ENCODE data around the gene HOXA7.
A peak's percentile ranks its signal among the peaks of the same experiment; 100 is the strongest.

HOXA7 gene

DNA sequence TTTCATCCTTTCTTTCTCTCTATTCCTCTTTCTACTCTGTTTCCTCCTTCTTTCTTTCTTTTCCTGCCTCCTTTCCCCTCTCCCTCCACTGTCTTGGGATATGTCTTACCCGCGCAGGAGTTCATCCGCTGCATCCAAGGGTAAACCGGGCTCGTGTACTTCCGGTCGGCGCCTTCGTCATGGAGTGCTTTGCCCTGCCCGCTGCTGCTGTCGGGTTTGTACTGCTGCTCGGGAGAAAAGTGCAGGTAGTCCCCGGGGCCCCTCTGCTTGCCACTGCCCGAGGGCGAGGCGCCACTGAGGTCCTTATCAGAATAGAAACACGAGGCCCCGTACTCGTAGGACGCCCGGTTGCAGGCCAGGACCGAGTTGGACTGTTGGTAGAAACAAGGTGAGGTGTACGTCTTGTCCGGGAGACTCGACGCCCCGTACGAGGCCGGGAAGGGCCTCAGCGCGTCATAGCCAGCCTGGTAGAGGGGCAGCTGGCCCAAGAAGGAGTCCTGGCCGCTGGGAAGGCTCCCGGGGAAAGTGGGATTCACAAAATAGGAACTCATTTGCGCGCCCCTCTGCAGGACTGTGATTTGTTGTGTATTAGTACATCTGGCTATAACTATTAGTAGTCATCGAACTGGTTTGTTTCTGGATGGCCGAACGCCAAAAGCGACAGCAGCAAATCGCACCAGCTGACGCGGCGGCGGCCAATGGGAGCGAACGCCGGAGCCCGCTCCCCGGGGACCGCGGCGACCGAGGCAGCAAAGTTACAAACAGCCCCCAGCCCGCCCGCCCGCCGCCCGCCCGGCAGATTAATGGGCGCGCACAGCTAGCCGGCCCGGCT, 9.1 kb downstream of the HOXA7 start, which contains the start of gene HOXA6:
Gene HOXA6, minus strand, starts transcription at position 576 of the 832 bp plus-strand sequence. Its CDS starts 25 bp downstream, at position 551.
- peak; percentile 51 for DNase-seq (ENCODE audit: low spot score)

GRCh38 chr7:27146491-27147198, 9.8 kb downstream of the HOXA7 start:
- DNase-seq (ENCODE audit: low spot score) = no peak

- no peak for DNase-seq (ENCODE audit: low spot score)
These were observed 10.5 kb downstream of the HOXA7 start for GRCh38 chr7:27145914-27146412.

DNA sequence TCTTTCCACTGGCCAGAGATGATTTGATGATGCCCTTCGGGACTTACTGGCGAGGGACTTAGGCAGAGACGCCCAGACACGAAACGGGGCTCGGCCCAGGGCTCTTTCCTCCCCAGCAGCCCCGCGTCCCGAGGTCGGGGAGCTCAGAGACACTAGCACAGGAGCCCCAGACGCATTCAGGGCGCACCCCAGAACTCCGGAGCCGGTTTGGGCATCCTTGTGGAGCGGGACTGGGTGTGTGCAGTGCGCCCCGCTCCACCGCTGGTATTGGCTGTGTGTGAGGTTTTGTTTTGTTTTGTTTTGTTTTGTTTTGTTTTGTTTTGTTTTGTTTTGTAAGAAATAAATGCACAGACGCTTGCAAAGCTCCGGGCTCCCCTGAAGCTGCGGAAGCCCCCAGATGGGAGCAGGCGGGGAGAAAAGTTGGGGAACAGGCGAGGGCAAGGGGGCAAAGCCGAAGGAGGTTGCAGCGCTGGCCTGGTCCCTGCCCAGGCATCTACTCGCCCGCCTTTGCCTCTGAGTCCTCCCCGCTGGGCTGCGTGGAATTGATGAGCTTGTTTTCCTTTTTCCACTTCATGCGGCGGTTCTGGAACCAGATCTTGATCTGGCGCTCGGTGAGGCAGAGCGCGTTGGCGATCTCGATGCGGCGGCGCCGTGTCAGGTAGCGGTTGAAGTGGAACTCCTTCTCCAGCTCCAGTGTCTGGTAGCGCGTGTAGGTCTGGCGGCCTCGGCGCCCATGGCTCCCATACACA, 11.1 kb downstream of the HOXA7 start:
- DNase-seq (ENCODE audit: low spot score) = no peak

GRCh38 chr7:27144781-27145164, 11.7 kb downstream of the HOXA7 start:
- peak; percentile 19 for DNase-seq (ENCODE audit: low spot score)

- no peak for DNase-seq (ENCODE audit: low spot score)
These were observed 12.3 kb downstream of the HOXA7 start for GRCh38 chr7:27143950-27144780.

DNA sequence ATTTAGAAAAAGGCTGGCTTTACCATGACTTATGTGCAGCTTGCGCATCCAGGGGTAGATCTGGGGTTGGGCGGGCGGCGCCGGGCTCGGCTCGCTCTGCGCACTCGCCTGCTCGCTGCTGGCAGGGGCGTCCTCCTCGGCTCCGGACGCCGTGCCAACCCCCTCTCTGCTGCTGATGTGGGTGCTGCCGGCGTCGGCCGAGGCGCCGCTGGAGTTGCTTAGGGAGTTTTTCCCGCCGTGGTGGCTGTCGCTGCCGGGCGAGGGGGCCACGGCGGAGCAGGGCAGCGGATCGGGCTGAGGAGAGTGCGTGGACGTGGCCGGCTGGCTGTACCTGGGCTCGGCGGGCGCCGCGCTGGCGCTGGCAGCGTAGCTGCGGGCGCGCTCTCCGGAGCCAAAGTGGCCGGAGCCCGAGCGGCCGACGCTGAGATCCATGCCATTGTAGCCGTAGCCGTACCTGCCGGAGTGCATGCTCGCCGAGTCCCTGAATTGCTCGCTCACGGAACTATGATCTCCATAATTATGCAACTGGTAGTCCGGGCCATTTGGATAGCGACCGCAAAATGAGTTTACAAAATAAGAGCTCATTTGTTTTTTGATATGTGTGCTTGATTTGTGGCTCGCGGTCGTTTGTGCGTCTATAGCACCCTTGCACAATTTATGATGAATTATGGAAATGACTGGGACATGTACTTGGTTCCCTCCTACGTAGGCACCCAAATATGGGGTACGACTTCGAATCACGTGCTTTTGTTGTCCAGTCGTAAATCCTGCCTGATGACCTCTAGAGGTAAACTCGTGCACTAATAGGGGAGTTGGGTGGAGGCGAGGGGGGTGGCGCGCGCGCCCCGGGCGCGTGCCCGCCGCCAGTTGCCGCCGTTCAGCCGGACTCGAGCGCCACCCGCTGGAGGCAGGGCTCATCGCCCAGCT, 13.2 kb downstream of the HOXA7 start, which contains the start of gene HOXA5:
Gene HOXA5, minus strand, starts transcription at position 659 of the 927 bp plus-strand sequence. Its CDS starts 74 bp downstream, at position 585.
- peak; percentile 90 for DNase-seq (ENCODE audit: low spot score)

GRCh38 chr7:27142580-27143022, 13.9 kb downstream of the HOXA7 start:
- peak; percentile 15 for DNase-seq (ENCODE audit: low spot score)

DNA sequence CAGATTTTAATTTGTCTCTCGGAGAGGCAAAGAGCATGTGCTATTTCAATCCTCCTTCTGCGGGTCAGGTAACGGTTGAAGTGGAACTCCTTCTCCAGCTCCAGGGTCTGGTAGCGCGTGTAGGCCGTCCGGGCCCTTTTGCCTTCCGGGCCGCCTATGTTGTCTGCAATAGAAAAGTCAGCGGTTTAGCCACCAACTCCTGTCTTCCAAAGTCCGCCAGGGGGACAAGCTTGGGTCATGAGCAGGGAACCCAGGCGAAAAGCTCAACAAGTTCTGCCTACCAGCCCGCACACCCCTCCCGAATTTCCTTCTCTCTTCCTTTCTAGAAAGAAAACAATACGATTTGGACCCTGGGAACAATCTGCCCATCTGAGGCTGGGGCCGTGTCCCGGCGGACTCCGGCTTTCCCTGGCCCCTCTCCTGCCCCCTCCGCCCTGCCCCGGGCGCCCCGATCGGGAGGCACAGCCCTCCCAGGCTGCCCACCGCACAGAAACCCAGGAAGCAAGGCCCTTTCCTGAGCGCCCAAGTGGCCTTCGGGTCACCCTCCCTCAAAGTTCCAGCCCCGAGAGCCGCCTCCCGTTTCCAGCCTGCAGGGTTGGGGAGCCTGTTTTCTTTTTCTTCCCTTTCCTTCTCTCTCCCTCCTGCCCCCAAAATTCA, 14.4 kb downstream of the HOXA7 start:
- peak; percentile 40 for DNase-seq (ENCODE audit: low spot score)

- DNase-seq (ENCODE audit: low spot score) = no peak
These were observed 15.1 kb downstream of the HOXA7 start for GRCh38 chr7:27141137-27141922.

- no peak for DNase-seq (ENCODE audit: low spot score)
These were observed 16.2 kb downstream of the HOXA7 start for GRCh38 chr7:27140126-27140857.

DNA sequence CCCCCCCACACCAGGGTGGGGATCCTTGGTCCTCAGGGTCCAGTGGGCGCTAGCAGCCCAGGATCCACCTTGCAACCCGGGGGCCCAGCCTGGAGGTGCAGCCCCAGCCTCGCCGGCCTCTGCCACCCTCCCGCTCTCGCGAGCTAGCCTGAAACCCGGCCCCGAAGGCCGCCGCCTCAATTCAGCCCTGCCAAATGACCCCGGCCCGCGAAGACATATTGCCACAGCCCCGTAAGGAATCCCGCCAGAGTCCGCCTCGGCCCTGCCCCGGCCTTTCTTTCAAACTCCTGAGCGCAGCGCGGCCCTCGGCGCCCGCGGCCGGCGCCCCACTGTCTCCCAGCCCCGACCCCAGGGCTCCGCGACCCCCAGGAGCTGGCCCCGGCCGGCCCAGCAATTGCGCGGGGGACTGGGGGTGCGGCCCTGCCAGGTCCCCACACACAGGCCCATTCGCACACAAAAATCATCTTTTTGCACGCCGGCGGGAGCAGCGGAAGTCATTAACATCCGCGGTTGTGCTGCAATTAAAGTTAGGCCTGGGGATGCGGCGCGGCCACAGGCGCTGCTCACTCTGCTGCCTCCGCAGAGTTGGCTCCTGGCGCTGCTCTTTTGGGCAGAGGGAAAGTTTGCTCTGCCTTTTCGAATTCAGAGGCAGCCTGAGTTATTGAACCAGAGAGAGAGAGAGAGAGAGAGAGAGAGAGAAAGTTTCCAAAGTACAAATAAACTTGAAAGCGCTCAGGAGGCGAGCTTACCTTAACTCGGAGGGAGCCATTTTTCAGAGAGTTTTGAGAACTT, 16.9 kb downstream of the HOXA7 start:
- DNase-seq (ENCODE audit: low spot score) = peak; percentile 39

DNA sequence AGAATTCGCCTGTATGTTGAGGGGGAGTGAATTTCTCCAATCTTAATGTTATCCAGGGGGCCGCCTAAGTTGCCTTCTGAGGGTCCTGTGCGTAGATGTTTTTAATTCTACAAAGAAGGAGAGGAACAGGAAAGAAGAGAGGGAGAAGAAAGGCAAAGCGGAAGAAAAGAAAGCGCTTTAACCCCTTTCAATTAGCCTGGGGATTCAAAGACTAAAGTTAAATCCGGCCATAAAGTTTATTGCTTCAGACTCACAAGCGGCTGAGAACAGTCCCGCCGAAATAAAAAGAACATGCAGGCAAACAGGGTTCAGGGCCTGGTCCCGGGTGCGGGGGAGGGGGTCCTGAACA, 17.5 kb downstream of the HOXA7 start:
- DNase-seq (ENCODE audit: low spot score) = no peak

DNA sequence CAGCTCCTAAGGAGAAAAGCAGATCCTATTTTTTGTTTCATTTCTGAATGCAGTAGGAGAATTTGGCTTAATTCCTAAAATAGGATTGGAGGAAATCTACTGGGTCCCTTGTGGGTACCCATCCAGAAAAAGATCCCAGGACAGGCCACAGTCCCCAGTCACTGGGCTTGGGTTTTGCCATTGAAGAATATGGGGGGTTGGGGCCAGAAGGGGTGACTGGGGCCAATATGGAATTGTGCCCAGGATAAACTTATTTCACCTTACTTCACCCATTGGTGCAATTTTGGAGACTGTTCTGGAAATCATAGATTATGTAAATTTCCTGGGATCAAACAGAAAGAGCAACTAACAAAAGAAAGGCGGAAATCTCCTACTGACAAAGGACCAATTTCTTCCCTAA, 18.0 kb downstream of the HOXA7 start:
- no peak for DNase-seq (ENCODE audit: low spot score)

DNA sequence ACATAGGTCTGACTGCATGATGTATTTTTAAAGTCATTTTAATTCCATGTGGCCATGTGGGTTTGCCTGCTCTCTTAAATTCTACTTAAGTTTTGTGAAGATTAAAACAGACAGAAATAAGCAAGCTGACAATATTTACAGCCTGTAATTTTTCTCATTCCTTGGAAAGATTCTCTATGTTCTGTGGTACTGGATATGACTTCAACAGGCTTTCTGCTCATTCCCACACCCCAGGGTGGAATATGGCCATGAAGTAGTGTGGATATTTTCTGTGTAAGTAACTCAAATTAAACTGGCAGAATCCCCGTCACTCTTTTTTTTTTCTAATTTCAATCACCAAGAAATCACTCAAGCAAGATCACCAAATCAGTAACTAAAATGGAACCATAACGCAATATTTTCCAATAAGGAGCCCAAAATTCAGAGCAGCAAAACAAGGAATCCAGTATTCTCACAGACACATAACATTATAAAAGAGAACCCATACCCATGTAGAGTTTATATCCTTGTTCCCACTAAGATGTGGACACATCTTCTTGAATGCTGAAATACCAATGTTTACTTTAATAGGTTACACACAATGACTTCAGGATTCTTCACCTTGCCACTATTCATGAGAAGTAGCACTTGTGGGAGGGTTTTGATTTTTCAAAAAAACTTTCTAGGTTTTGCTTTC, 18.7 kb downstream of the HOXA7 start:
- no peak for DNase-seq (ENCODE audit: low spot score)

DNA sequence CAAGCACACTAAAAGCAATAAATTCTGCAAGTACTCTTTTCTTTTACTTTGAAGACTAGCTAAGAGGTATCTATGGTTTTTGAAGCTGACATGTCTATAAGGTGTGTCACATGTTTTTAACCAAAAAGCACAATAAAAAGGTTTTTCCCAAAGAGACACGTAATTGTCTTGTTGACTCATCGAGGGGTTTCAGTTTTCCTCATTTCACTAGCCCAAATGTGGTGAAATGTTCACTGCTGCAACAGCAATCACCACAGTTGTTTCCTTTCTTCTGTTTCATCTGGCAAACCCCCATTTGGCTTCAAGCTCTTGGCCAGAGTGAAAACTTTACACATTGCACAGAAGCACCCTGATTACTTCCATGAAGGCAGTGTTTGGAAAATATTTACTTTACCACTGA, 22.1 kb downstream of the HOXA7 start:
- no peak for DNase-seq (ENCODE audit: low spot score)

Data from iPS-NIHi11 (cell line).